Mesenchymal stem cell (in vitro differentiated cells and primary cell): ENCODE data around the gene ZDHHC12.
A peak's percentile ranks its signal among the peaks of the same experiment; 100 is the strongest.
"Not testable (repeated sequence)": the region's sequence is repeated elsewhere in the genome, so short reads cannot be mapped to it uniquely, and the experiment has no call there.

ENCODE experiments used
- DNase-seq: peaks from one replicate; pipeline ENCODE4 v3.0.0-alpha.2; 2013
- H2AFZ ChIP-seq: one replicate; pipeline ENCODE4 v1.6.1; 2013; ENCODE audit warnings: low read depth, mild to moderate bottlenecking, control low read depth, inconsistent platforms, low read length, moderate library complexity
- H2AK5ac ChIP-seq: 2 replicates; pipeline ENCODE4 v1.6.1; 2013; ENCODE audit warnings: low read length, moderate library complexity, mild to moderate bottlenecking, inconsistent platforms; ENCODE audit not compliant: severe bottlenecking
- H2BK120ac ChIP-seq: one replicate; pipeline ENCODE4 v1.6.1; 2013; ENCODE audit warnings: low read depth, mild to moderate bottlenecking, inconsistent platforms, low read length, moderate library complexity
- H2BK12ac ChIP-seq, 2 experiments: one replicate each; pipeline ENCODE4 v1.6.1; 2013; ENCODE audit warnings: inconsistent platforms in 2 of 2, low read length in 2 of 2, mild to moderate bottlenecking in 2 of 2, moderate library complexity in 2 of 2, control low read depth in 1 of 2
- H2BK15ac ChIP-seq: one replicate; pipeline ENCODE4 v1.6.1; 2013; ENCODE audit warnings: mild to moderate bottlenecking, low read depth, inconsistent platforms; ENCODE audit not compliant: poor library complexity, severe bottlenecking
- H2BK5ac ChIP-seq: 2 replicates; pipeline ENCODE4 v1.6.1; 2013; ENCODE audit warnings: low read depth, mild to moderate bottlenecking, low read length, control low read depth, inconsistent platforms; ENCODE audit not compliant: poor library complexity, severe bottlenecking
- H3K14ac ChIP-seq, 2 experiments: one replicate each; pipeline ENCODE4 v1.6.1; 2013; ENCODE audit warnings: inconsistent platforms in 2 of 2, low read length in 2 of 2, control low read depth in 1 of 2, mild to moderate bottlenecking in 1 of 2, moderate library complexity in 1 of 2
- H3K18ac ChIP-seq, 2 experiments: one replicate each; pipeline ENCODE4 v1.6.1; 2013; ENCODE audit warnings: inconsistent platforms in 2 of 2, low read length in 2 of 2, control low read depth in 1 of 2, low read depth in 1 of 2, mild to moderate bottlenecking in 1 of 2
- H3K23ac ChIP-seq, 2 experiments: one replicate each; pipeline ENCODE4 v1.6.1; 2013; ENCODE audit warnings: inconsistent platforms in 2 of 2, low read length in 2 of 2, mild to moderate bottlenecking in 2 of 2, moderate library complexity in 2 of 2, control low read depth in 1 of 2
- H3K27ac ChIP-seq: 2 replicates; pipeline ENCODE4 v1.5.1; 2013; ENCODE audit warnings: mild to moderate bottlenecking, moderate library complexity, low read length, control low read depth, inconsistent platforms; ENCODE audit not compliant: poor library complexity, severe bottlenecking
- H3K27me3 ChIP-seq, 2 experiments: 2 replicates each; pipeline versions ENCODE4 v1.6.1 to v1.7.0; 2013; ENCODE audit warnings: low read length in 2 of 2, mild to moderate bottlenecking in 2 of 2, moderate library complexity in 2 of 2, control low read depth in 1 of 2, inconsistent platforms in 1 of 2; ENCODE audit not compliant: control insufficient read depth in 1 of 2, insufficient read depth in 1 of 2
- H3K36me3 ChIP-seq, 2 experiments: 2 replicates each; pipeline versions ENCODE4 v1.6.1 to v1.7.0; 2013; ENCODE audit warnings: low read length in 2 of 2, control low read depth in 1 of 2, inconsistent platforms in 1 of 2, low read depth in 1 of 2, mild to moderate bottlenecking in 1 of 2; ENCODE audit not compliant: insufficient read depth in 2 of 2, control insufficient read depth in 1 of 2
- H3K4ac ChIP-seq, 2 experiments: one replicate each; pipeline ENCODE4 v1.6.1; 2013; ENCODE audit warnings: inconsistent platforms in 2 of 2, low read length in 2 of 2, mild to moderate bottlenecking in 2 of 2, moderate library complexity in 2 of 2, control low read depth in 1 of 2, low read depth in 1 of 2
- H3K4me1 ChIP-seq: 2 replicates; pipeline ENCODE4 v1.6.1; 2013; ENCODE audit warnings: low read depth, low read length, control low read depth; ENCODE audit not compliant: control insufficient read depth, insufficient read depth
- H3K4me2 ChIP-seq: 2 replicates; pipeline ENCODE4 v1.6.1; 2013; ENCODE audit warnings: low read length, mild to moderate bottlenecking, inconsistent platforms; ENCODE audit not compliant: poor library complexity, severe bottlenecking
- H3K4me3 ChIP-seq, 2 experiments: 2 replicates each; pipeline versions ENCODE4 v1.5.1 to v1.7.0; 2013; ENCODE audit warnings: low read length in 2 of 2, mild to moderate bottlenecking in 2 of 2, control low read depth in 1 of 2, low read depth in 1 of 2; ENCODE audit not compliant: insufficient read depth in 1 of 2
- H3K79me1 ChIP-seq: replicated peaks from 2 replicates; pipeline ENCODE4 v1.6.1; 2013; ENCODE audit warnings: mild to moderate bottlenecking, control low read depth, low read length, inconsistent platforms; ENCODE audit not compliant: poor library complexity, severe bottlenecking
- H3K9ac ChIP-seq: 2 replicates; pipeline ENCODE4 v1.7.0; 2013; ENCODE audit warnings: mild to moderate bottlenecking, low read length, moderate library complexity
- H3K9me3 ChIP-seq: 2 replicates; pipeline ENCODE4 v1.7.0; 2013; ENCODE audit warnings: mild to moderate bottlenecking, low read length; ENCODE audit not compliant: control insufficient read depth
- H4K8ac ChIP-seq: one replicate; pipeline ENCODE4 v1.6.1; 2013; ENCODE audit warnings: inconsistent platforms, mild to moderate bottlenecking, low read length, moderate library complexity
- H4K91ac ChIP-seq: one replicate; pipeline ENCODE4 v1.6.1; 2013; ENCODE audit warnings: mild to moderate bottlenecking, low read length, inconsistent platforms
- WGBS: methylation state at CpG from one replicate; pipeline ENCODE4 v1.1.7; 2013; ENCODE audit warnings: mixed read lengths; 5-methylcytosine and 5-hydroxymethylcytosine counted together

ZDHHC12 gene

DNA sequence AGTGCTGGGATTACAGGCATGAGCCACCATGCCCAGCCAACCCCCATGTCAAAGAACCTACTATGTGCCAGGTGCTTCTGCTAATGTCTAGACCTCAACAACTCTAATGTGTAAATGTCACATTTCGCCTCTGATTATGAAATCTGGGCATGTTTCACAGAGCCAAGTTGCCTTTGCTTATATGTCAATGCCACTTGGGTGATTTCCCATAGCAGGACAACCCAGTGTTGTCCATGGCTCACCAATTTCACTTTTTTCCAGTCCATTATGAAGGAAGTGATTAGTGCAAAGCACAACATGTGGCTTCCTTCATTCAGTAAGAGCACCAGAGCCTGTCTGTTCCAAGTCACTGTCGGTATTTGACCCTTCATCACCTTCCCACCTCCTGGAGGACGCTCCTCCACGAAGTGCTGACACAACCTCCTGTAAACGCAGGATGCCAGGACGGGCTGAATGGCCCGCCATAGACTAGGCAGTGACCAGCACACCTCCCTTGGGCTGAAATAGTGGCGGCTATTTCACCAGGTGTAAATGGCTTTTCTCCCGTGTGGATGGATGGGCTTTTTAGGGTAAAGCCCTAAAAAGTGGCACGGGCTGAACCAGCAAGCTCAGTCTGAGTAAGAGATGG is 22.6 kb downstream of the ZDHHC12 start:
- 51% methylated on average over 10 of the region's 10 CpGs for WGBS
- H3K14ac ChIP-seq = no peak overlapping the region

DNA sequence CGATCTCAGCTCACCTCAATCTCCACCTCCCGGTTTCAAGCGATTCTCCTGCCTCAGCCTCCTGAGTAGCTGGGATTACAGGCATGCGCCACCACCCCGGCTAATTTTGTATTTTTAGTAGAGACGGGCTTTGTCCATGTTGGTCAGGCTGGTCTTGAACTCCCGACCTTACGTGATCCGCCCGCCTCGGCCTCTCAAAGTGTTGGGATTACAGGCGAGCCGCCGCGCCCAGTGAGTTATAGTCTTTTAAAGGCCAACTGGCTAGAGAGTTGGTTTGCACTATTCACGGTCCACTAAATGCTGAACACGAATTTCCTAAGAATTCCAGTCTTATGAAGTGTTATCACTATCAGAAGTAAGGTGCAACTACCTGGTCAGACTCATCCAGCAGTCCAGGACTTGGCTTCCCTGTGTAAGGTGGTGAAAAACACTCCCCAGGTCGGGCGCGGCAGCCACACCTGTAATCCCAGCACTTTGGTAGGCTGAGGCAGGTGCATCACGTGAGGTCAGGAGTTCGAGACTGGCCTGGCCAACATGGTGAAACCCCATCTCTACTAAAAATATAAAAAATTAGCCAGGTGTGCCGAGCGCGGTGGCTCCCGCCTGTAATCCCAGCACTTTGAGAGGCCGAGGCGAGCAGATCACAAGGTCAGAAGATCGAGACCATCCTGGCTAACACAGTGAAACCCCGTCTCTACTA is 24.7 kb downstream of the ZDHHC12 start:
- not testable (repeated sequence) for H2BK120ac ChIP-seq, H3K4ac ChIP-seq, H4K91ac ChIP-seq, H3K18ac ChIP-seq, H3K27ac ChIP-seq, H3K9me3 ChIP-seq, H2BK12ac ChIP-seq, H2BK15ac ChIP-seq, DNase-seq, H3K27me3 ChIP-seq, H3K79me1 ChIP-seq, H3K9ac ChIP-seq, H2AFZ ChIP-seq, H3K23ac ChIP-seq, H3K4me3 ChIP-seq, H4K8ac ChIP-seq, H2AK5ac ChIP-seq, H3K14ac ChIP-seq, H3K4me2 ChIP-seq, H2BK5ac ChIP-seq
- 99% methylated on average over 29 of the region's 30 CpGs for WGBS
- peaks cover 3 to 27% of the 10 kb centered on the region in 2 experiments for H3K36me3 ChIP-seq
- peaks cover 18% of the 10 kb centered on the region for H3K4me1 ChIP-seq

More for the DNA sequence above, 22.6 kb downstream of the ZDHHC12 start:
- no peak overlapping the region for H4K91ac ChIP-seq
- no peak overlapping the region for H3K23ac ChIP-seq
- H3K27ac ChIP-seq = no peak overlapping the region
- H3K79me1 ChIP-seq = peaks cover 6% of the 10 kb centered on the region
- no peak overlapping the region for H3K9ac ChIP-seq
- DNase-seq = peak; percentile 56
- no peak overlapping the region for H3K4me2 ChIP-seq
- no peak overlapping the region for H3K18ac ChIP-seq
- H2BK5ac ChIP-seq = no peak overlapping the region
- H2BK12ac ChIP-seq = no peak overlapping the region
- peaks cover 18% of the 10 kb centered on the region for H3K4me1 ChIP-seq
- no peak overlapping the region for H4K8ac ChIP-seq
- no peaks in the 10 kb centered on the region for H3K9me3 ChIP-seq
- no peak overlapping the region for H2BK120ac ChIP-seq
- H3K36me3 ChIP-seq = peaks cover 9 to 12% of the 10 kb centered on the region in 2 experiments
- no peak overlapping the region for H3K4me3 ChIP-seq
- H2AFZ ChIP-seq = no peak overlapping the region
- no peaks in the 10 kb centered on the region for H3K27me3 ChIP-seq
- H3K4ac ChIP-seq = no peak overlapping the region
- H2AK5ac ChIP-seq = no peak overlapping the region
- no peak overlapping the region for H2BK15ac ChIP-seq

DNA sequence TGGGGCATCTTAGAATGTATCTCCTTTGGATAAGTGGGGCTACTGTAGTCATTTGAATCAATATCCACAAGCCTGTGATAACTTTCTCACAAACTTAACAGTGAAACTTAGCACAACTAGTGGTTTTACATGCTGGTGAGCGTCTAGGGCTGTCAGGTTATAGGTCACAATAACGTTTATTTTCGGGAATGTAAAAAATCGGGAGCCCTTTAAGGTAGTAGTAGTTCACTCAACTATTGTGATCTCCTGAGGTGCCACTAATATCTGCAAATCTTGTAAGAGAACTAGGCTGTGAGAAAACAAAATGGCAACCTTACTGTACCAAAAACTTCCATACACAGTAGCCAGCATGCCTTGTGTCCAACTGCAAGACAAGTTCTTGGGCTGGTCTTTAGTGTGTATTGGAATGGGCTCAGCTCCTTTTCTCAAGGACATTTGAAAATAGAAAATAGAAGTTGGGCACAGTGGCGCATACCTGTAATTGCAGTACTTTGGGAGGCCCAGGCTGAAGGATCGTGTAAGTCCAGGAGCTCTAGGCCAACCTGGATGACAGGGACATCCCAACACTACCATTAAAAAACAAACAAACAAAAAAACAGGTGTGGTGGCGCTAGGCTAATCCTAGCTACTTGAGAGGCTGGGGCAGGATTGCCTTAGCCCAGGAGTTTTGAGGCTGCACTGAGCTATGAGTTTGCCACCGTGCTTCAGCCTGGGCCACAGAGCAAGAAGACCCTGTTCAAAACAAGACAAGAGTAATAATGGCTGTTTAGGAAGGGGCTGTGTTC is 26.8 kb downstream of the ZDHHC12 start:
- H3K27me3 ChIP-seq = no peaks in the 10 kb centered on the region
- H3K36me3 ChIP-seq = peaks cover 3 to 48% of the 10 kb centered on the region in 2 experiments
- no peak overlapping the region for H2BK120ac ChIP-seq
- no peak for DNase-seq
- no peak overlapping the region for H2AK5ac ChIP-seq
- H3K23ac ChIP-seq = no peak overlapping the region
- H2AFZ ChIP-seq = no peak overlapping the region
- H2BK15ac ChIP-seq = no peak overlapping the region
- no peak overlapping the region for H4K8ac ChIP-seq
- H3K9ac ChIP-seq = peak overlapping the region; percentile 13
- no peak overlapping the region for H3K4me3 ChIP-seq
- H4K91ac ChIP-seq = no peak overlapping the region
- no peak overlapping the region for H3K4me2 ChIP-seq
- 74% methylated on average over 8 of the region's 8 CpGs for WGBS
- no peak overlapping the region for H3K18ac ChIP-seq
- no peak overlapping the region for H3K27ac ChIP-seq
- no peaks in the 10 kb centered on the region for H3K79me1 ChIP-seq
- H3K14ac ChIP-seq = no peak overlapping the region
- H2BK12ac ChIP-seq = no peak overlapping the region
- no peak overlapping the region for H3K4ac ChIP-seq
- H3K4me1 ChIP-seq = peaks cover 8% of the 10 kb centered on the region
- H3K9me3 ChIP-seq = no peaks in the 10 kb centered on the region
- no peak overlapping the region for H2BK5ac ChIP-seq

DNA sequence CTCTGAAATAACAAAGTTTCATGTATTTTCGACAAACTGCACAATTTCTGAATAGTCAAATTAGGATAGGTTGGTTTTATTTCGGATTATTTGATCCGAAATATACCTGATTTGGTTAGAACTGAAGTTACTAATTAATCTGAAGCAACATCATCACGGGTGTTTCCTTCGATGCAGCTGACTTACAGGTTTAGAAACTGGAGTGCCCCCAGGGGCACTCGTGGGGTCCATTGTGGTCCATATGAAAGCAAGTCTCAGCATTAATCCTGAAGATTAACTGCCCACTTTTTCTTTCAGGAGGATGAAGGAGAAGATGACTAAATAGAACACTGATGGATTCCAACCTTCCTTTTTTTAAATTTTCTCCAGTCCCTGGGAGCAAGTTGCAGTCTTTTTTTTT is 29.6 kb downstream of the ZDHHC12 start:
- Histone ChIP-seq H2AK5ac (no peak overlapping the region), H2BK15ac (no peak overlapping the region), H2BK120ac (no peak overlapping the region)

More for the DNA sequence above, 29.6 kb downstream of the ZDHHC12 start:
- H3K23ac ChIP-seq = no peak overlapping the region
- WGBS = 98% methylated on average over 6 of the region's 6 CpGs
- no peak overlapping the region for H3K27ac ChIP-seq
- H3K36me3 ChIP-seq = peaks cover 7 to 56% of the 10 kb centered on the region in 2 experiments
- no peak overlapping the region for H3K18ac ChIP-seq
- no peak overlapping the region for H3K4me2 ChIP-seq
- H3K27me3 ChIP-seq = no peaks in the 10 kb centered on the region
- no peak overlapping the region for H2BK5ac ChIP-seq
- no peak overlapping the region for H2AFZ ChIP-seq
- peaks cover 5% of the 10 kb centered on the region for H3K4me1 ChIP-seq
- H3K79me1 ChIP-seq = no peaks in the 10 kb centered on the region
- H3K9ac ChIP-seq = no peak overlapping the region
- no peak overlapping the region for H2BK12ac ChIP-seq
- no peak for DNase-seq
- no peak overlapping the region for H3K14ac ChIP-seq
- no peak overlapping the region for H3K4me3 ChIP-seq
- no peak overlapping the region for H3K4ac ChIP-seq
- no peak overlapping the region for H4K91ac ChIP-seq
- H4K8ac ChIP-seq = no peak overlapping the region
- no peaks in the 10 kb centered on the region for H3K9me3 ChIP-seq
